Right kidney (tissue), 1 donor: ENCODE measurements around the gene MEIS1.

Experiments used
- DNase-seq: peaks from one replicate; pipeline ENCODE4 v3.0.0-alpha.2; 2016

Gene MEIS1

GRCh38 chr2:66580166-66581049, 145.5 kb downstream of the MEIS1 start:
- DNase-seq = no peak

- DNase-seq = peak; percentile 87
These were observed 146.6 kb downstream of the MEIS1 start for GRCh38 chr2:66581339-66582103.

- peak; percentile 85 for DNase-seq
These were observed 147.4 kb downstream of the MEIS1 start for GRCh38 chr2:66582104-66582986.

GRCh38 chr2:66582987-66583880, 148.3 kb downstream of the MEIS1 start:
- DNase-seq = peak; percentile 77

GRCh38 chr2:66583881-66584280, 149.0 kb downstream of the MEIS1 start:
- DNase-seq = no peak

GRCh38 chr2:66585587-66585986, 150.7 kb downstream of the MEIS1 start:
- peak; percentile 36 for DNase-seq

GRCh38 chr2:66587216-66587615, 152.3 kb downstream of the MEIS1 start:
- DNase-seq = peak; percentile 26

- DNase-seq = no peak
These were observed 159.1 kb downstream of the MEIS1 start for GRCh38 chr2:66594001-66594400.

GRCh38 chr2:66595556-66595955, 160.6 kb downstream of the MEIS1 start:
- no peak for DNase-seq

GRCh38 chr2:66596256-66596655, 161.3 kb downstream of the MEIS1 start:
- peak; percentile 11 for DNase-seq

- DNase-seq = no peak
These were observed 166.7 kb downstream of the MEIS1 start for GRCh38 chr2:66601624-66602023.

- DNase-seq = no peak
These were observed 167.4 kb downstream of the MEIS1 start for GRCh38 chr2:66602341-66602740.

GRCh38 chr2:66604326-66604725, 169.4 kb downstream of the MEIS1 start:
- no peak for DNase-seq

GRCh38 chr2:66604976-66605375, 170.1 kb downstream of the MEIS1 start:
- DNase-seq = no peak

GRCh38 chr2:66607152-66607551, 172.2 kb downstream of the MEIS1 start:
- DNase-seq = no peak
